Measurements from ENCODE around the gene RNF26.
A peak's percentile ranks its signal among the peaks of the same experiment; 100 is the strongest.

Gene RNF26

DNA sequence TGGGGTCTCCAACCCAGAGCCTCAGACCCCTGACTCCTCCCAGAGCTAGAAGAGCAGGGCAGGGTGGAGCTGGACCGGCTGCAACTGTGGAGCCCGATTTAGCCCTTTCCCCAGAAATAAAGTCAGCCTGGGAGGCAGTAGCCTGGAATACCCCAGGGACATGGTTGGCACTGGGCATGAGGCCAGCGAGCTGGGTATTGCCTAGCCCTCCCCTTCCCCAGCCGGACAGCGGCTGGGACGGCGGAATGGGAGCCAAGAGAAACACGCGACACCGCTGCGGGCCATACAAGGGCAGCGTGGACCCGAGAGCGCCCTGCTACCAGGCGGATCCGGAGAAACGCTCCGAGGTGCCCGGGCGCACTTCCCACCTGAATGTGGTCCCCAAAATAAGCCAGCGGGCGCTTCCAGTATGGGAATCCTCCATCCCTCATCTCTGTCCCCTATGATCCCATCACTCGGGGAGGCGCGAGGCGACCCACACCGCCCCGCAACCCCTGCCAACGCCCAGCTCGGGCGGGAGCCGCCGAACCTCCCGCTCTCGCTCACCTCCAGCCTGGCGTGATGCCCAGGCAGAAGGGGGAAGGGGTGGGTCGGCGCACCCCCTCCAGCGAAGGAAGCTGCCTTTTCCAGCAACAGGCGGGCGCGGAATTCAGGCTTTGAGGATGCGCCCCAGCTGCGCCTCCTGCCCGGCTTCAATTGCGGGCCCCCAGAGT lies 18.2 kb upstream of the RNF26 start:
- DNase-seq (ENCODE audit: low read depth), result no peak

DNA sequence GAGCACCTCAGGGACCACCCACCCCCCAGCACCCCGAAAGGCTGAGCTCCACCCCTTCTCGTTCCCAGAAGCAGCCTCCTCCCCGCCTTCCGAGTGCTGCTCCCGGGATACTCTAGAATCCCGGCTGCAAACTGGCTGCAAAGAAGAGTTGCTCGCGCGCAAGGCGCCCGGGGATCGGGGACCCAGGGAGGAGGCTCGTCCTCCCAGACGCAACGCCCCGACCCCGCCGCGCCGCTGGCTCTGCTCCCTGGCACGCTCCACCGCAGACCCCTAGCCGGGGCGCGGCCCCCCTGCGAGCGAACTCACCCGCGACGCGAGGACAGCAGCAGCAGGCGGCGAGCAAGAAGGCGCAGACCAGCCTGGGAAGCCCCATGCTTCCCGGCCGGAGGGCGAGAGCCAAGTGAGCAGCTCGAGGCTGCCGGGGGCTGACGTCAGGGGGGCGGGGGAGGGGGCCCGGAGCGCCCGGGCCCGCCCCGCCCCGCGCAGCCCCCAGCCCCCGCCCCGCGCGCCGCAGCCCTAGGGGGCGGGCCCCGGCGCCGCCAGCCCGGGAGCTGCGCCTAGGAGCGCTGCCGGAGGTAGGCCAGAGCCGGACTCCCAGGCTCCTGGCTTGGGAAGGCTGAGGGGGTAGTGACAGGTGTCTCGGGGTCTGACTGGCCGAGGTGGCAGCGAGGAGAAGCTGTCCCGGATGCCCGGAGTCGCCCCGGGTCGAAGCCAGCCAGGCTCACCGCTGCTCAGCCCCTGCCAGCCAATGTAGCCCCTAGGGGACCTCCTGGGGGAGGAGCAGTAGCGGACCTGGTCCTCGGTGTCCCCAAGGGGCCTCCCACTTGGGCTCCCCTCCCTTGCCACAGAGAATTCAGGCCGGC lies 17.4 kb upstream of the RNF26 start, which contains the start of gene MCAM:
TSS of gene MCAM (minus strand) at position 402 of the 863 bp plus-strand sequence. CDS start at position 373, 29 bp downstream.
- DNase-seq (ENCODE audit: low read depth), result no peak

DNA sequence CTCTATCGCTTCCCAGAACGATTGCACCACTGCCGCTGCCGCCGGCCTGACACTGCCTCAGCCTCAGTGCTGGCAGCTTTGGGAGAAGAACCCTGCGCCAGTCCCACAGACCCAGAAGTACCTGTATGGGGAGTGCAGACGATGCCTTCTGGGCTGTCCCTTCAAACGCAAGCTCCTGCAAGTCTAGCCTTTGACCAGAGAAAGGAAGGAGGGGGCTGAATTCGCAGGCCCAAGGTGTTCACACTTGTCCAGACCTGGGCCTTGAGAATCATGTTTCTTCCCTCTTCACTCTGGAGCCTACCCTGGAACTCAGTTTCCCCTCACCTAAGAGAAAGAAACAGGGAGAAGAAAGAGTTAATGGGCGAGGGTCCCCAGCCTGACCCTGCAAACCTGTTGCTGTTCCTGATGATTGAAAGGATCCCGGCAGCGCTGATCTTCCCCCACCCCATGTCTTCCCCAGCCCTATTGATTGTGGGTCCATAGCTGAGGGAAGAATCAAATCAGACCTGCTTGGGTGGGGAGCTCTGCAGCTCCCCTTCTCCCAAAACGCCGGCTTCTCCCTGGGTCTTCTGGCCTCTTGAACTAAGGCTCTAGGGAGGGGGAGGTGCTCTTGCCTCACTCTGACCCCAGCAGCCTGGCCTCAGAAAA lies 16.6 kb upstream of the RNF26 start:
- DNase-seq (ENCODE audit: low read depth), result no peak

DNA sequence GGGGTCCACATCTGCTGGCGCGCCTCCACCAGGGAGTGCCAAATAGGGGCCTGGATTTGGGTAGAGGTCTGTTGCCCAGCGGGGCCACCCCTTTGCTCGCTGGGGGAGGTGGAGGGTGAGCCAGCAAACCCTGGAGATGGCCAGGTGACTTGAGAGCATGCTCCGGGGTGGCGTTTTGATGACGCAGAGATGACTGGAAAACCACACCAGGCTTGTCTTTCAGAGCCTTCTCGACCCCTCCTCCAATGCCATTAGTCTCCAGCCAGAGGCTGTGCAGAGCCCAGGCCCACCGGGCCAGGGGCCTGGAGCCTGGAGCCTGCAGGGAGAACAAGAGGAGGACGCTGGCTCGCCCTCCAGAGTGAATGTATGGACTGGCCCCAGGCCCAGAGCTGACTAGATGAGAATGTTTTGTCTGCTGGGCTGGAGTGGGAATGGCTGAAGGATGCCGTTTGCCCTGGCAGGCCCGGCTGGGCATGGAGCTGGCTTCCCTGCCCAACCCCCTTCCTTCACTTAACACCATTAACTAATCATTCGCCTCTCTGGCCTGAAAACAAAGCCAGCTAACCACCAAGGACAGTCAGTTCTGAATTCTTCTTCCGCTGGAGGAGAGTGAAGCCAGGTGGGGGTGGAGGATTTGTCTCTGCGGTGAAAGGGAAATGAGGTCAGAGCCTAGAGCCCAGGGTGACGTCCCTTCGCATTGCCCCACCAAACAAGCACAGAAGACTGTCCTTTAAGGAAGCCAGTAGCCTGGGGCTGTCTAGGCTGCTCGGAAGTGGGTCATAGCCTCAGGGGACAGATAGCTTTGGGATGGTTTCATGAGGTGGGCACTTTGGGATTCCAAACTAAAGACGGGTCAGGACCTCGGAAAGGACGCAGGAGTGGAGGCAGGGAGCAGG lies 15.8 kb upstream of the RNF26 start:
- no peak for DNase-seq (ENCODE audit: low read depth)

DNA sequence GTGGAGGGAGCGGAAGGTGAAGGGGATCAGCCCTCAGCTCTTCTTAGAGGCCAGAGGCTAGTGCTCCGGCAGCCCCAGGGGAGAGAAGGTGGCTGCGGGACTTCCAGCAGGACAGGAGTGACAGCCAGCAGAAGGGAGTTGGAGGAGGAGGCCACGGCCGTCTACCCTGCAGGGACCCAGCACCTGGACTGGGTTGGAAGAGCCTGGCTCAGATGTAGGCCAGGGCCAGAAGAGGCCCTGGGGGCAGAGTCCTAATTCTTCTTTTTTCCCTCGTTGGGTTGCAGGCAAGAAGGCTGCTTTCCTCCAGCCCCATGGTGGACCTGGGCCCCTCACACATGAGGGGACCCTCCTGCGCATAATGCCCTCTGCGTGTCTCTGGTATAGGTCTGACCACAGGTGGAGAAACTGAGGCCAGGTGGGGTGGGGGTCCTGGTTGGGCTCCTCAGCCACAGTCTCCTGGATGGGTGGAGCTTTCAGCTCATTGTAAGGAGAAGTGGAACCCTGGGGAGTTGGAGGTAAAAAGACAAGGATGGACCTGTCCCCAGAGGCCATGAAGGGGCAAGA lies 15.1 kb upstream of the RNF26 start:
- no peak for DNase-seq (ENCODE audit: low read depth)

DNA sequence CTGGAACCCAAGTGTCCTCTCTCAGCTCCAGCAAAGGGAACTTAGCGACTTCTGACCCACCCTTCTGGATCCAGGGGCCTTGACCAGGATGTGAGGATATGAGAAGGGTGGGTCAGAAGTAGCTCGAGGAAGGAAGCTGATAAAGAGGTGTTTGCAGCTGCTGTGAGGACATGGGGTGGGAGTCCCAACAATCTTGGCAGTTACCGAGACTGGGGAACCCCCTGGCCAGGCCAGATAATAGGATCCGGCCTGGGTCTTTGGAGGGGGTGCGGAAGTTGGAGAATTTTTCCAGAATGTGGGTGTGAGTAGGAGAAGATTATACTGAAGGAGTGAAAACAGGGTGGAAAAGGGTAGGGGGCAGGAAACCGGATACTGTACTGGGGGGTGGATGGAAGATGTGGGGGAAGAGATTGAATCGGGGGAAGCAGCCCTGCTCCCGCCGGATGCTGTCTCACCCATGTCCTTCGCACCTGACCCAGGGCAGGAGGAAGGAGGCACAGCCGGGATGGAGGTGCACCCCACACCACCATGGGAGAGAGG lies 14.6 kb upstream of the RNF26 start:
- DNase-seq (ENCODE audit: low read depth), result no peak

DNA sequence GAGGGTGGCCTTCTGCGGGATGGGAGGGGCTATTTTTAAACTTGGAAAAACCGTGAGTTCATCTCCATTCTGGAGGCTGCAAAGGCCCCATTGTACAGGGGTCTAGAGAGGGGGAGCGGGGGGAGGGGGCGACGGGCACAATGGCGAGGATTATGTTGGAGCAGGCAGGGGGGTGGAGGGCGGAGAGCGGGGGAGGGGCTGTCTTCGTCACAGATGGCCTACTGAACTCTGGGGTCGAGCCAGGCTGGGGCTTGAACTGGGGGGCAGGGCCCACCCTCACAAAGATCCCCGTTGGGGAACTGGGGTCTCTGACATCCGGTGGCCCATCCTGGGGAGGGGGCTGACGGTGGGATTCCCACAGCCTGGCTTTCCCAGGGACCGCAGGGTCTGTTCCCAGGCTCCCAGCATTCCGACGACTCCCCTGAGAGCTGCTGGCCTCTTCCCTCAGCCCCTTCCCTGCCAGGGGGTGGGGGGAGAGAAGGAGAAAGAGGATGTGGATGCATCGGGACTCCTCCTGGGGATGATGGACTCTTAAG lies 14.0 kb upstream of the RNF26 start:
- DNase-seq (ENCODE audit: low read depth), result no peak

DNA sequence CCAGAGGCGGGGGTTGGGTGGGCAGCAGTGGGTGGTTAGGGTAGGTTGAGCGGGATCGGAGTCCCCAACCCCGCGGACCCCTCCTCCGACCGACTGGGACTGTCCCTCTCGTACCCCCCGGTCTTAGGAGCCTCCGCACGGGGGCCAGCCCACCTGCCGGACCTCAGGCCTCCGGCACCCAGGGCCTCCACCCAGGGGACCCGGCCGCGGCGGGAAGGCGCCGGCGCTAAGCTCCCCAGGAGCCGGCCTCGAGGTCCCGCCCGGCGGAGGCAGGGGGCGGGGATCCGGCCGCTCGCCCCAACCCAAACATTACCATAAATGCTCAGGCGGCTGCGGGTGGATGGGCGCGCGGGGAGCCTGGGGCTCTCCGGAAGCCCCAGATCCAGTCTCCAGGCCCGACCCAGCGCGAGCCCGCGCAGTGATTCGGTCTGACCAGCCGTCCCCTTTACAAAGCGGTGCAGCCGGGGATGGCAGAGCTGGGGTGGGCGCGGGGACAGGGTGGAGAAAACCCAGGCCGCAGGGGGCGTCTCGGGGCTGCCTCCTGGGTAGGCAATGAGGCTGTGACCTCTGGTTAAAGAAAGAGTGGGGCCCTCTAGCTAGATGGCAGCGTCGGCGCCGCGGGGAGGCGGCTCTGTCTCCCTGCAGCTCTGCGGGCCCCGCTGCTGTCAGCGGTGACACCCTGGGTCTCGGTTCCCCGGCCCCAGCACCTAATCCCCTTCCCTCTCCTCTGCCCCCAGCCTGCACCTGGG lies 13.4 kb upstream of the RNF26 start:
- DNase-seq (ENCODE audit: low read depth), result no peak

DNA sequence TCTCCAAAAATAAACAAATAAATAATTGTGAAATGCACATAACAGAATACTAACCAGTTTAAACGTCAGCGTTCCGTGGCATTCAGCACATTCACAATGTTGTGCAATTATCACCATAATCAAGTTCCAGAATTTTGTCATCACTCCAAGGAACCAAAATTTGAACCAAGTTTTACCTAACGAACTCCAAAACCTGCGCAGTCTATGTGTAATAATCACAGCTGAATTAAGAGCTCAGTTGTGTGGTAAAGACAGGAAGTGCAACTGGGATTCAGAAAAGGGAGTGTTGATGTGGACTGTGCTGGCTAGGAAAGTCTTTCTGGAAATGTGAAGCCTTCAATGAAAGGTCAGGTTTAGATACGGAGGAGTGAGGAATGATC lies 12.0 kb upstream of the RNF26 start:
- no peak for DNase-seq (ENCODE audit: low read depth)

DNA sequence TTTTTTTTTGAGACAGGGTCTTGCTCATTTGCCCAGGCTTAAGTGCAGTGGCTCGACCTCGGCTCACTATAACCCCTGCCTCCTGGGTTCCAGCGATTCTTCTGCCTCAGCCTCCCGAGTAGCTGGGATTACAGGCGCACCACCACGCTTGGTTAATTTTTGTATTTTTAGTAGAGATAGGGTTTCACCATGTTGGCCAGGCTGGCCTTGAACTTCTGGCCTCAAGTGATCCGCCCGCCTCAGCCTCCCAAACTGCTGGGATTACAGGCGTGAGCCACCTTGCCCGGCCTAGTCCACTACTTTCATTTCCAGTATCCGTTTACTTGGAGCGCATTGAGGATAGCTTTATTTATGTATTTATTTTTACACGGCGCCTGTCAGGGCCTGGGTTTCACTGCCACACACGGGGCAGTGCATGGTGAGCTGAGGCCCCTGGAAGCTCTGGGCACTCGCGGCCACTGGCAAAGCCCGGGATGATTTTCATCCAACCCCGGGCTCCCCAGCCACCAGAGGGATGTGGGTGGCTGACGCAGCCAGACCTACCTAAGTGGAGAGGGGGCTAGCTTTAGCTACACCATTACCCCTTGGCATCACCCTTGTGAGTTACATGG lies 11.3 kb upstream of the RNF26 start:
- no peak for DNase-seq (ENCODE audit: low read depth)

DNA sequence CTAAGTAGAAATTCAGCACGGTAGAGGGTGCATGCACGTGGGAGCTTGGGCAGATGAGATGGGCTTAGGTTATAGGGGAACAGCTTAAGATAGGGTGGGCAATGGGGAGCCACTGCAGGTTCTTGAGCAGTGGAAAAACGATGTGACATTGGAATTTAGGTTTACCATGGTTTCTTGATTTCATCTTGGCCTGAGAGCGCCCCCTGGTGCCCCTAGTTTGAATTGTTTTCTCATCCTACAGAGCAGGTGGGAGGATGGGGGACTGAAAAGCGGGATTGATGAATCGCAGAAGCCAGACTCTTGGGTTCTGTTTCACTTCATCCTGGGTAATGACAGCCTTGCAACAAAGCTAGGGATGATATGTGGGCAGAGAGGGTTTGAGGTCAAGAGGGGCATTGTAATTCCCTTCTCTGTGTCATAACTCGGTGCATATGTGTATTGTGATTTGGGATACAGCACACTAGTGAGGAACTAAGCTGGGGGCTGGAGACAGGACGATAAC lies 10.7 kb upstream of the RNF26 start:
- peak; percentile 77 for DNase-seq (ENCODE audit: low read depth)

DNA sequence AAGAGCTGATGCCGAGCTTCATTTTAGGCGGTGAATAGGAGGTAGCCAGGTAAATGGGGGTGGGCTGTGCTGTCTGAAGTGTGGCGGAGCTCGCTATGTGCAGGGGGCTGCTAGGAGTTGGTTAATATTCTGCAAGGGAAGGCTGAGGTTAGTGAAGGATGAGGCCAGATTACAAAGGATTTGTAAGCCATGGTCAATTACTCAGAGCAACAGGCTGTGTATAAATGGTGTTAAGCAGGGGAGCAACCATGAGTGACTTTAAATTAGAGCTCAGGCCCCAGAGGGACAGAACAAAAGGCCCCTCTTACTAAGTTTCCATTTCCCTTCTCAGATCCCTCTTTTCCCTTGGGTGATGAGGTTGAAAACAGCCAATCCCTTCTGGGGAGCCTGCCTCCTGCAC lies 10.1 kb upstream of the RNF26 start:
- no peak for DNase-seq (ENCODE audit: low read depth)

DNA sequence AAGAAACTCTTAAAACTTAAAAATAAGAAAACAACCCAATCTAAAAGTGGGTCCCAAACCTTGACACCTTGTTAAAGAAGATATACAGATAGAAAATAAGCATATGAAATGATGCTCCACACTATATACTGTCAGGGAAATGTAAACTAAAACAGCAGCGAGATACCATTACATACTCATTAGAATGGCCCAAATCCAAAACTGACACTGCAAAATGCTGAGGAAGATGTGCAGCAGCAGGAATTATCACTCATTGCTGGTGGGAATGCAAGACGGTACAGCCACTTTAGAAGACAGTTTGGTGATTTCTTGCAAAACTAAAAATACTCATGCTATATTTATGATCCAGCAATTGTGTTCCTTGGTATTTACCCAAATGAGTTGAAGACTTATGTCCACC lies 5.0 kb upstream of the RNF26 start:
- DNase-seq (ENCODE audit: low read depth), result no peak

DNA sequence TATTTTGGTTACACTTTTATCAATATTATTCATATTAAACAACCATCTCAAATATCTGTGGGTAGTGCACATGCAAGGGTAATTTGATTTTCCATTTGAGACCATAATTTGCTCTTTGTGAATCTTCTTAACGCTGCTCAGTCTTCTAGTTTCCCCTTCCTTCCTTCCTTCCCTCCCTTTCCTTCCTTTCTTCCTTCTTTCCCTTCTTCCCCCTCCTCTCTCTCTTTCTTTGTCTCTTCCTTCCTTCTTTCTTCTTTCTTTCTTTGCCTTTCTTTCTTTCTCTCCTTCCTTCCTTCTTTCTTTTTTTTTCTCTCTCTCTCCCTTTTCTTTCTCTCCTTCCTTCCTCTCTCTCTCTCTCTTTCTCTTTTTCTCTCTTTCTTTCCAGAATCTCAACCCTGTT lies 4.1 kb upstream of the RNF26 start:
- no peak for DNase-seq (ENCODE audit: low read depth)

DNA sequence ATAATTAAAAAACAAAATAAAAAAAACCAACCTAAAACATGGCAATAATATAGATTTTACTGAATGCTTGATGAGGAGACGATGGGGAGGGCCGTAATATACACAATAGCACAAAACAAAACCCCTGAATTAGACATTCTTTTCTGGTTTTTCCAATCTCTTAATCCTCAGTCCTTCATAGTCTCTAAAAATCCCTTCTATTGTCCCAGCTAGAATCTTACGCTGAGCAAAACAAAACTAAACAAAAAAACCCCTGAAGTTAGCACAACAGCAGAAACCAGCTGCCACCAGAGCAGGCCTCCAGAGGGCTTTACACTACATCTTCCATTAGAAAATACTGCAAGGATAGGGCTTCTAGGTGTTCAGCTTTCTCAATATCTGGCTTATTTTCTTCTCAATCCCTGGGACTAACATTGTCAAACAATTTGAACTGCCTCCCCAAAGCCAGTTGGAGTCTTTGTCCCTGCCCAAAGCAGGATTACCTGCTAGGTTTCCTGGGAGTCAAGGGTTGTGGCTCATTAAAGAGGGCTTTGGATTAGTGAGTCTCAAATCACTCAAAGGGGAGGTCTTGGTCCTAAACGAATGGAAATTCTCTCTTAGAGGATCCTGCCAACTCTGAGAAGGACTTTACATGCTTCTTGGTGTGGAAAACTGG lies 2.1 kb upstream of the RNF26 start:
- DNase-seq (ENCODE audit: low read depth), result no peak

DNA sequence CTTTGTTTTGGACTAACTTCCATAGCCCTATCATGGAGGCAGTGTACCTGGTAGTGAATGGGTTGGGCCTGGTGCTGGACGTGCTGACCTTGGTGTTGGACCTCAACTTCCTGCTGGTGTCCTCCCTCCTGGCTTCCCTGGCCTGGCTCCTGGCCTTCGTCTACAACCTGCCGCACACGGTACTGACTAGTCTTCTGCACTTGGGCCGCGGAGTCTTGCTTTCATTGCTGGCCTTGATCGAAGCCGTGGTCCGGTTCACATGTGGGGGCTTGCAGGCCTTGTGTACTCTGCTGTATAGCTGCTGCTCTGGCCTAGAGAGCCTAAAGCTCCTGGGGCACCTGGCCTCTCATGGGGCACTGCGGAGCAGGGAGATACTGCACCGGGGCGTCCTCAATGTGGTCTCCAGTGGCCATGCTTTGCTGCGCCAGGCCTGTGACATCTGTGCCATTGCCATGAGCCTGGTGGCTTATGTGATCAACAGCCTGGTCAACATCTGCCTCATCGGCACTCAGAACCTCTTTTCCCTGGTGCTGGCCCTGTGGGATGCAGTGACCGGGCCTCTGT lies 846 bp downstream of the RNF26 start:
- DNase-seq (ENCODE audit: low read depth), result no peak

DNA sequence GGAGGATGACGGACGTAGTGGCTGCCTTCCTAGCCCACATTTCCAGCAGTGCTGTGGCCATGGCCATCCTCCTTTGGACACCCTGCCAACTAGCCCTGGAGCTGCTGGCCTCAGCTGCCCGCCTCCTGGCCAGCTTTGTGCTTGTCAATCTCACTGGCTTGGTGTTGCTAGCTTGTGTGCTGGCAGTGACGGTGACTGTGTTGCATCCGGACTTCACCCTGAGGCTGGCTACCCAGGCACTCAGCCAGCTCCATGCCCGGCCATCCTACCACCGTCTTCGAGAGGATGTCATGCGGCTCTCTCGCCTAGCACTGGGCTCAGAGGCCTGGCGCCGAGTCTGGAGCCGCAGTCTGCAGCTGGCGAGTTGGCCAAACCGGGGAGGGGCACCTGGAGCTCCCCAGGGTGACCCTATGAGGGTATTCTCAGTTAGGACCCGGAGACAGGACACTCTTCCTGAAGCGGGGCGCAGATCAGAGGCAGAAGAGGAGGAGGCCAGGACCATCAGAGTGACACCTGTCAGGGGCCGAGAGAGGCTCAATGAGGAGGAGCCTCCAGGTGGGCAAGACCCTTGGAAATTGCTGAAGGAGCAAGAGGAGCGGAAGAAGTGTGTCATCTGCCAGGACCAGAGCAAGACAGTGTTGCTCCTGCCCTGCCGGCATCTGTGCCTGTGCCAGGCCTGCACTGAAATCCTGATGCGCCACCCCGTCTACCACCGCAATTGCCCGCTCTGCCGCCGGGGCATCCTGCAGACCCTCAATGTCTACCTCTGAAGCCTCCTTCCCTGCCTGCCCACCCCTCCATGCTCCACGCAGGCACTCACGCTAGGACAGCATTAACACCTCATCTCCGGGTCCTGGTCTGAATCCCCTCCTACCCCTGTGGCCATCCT lies 1.6 kb downstream of the RNF26 start:
- no peak for DNase-seq (ENCODE audit: low read depth)

Measured in stimulated activated CD8-positive, alpha-beta memory T cell treated with anti-CD3 and anti-CD28 coated beads, Interleukin-15, amount 100 ng/mL, for 1 hour (primary cell).